H9 (cell line): ENCODE data around the gene IVL. TPM values are rescaled to one million over a fixed set of nuclear protein-coding genes. Genes with fewer than 3 reads are reported as not detected.

Experiments used
- DNase-seq: peaks from one replicate; pipeline ENCODE4 v3.0.0-alpha.2; 2017
- H2AFZ ChIP-seq: one replicate; pipeline ENCODE4 v1.6.1; 2013; ENCODE audit warnings: mild to moderate bottlenecking, low read length, control low read depth, moderate library complexity
- H2AK5ac ChIP-seq: 2 replicates; pipeline ENCODE4 v1.6.1; 2013; ENCODE audit warnings: low read length, control low read depth, mixed read lengths; ENCODE audit not compliant: insufficient read length
- H2BK120ac ChIP-seq: one replicate; pipeline ENCODE4 v1.6.1; 2013; ENCODE audit warnings: low read depth, mild to moderate bottlenecking, low read length, control low read depth, inconsistent platforms; ENCODE audit not compliant: poor library complexity, severe bottlenecking
- H2BK12ac ChIP-seq: 2 replicates; pipeline ENCODE4 v1.6.1; 2013; ENCODE audit warnings: low read length, control low read depth, mixed read lengths, low read depth; ENCODE audit not compliant: insufficient read length
- H2BK15ac ChIP-seq: 2 replicates; pipeline ENCODE4 v1.6.1; 2013; ENCODE audit warnings: low read depth, low read length, control low read depth
- H2BK20ac ChIP-seq: one replicate; pipeline ENCODE4 v1.6.1; 2013; ENCODE audit warnings: low read depth, mild to moderate bottlenecking, low read length, control low read depth, inconsistent platforms; ENCODE audit not compliant: poor library complexity, severe bottlenecking
- H2BK5ac ChIP-seq: 2 replicates; pipeline ENCODE4 v1.6.1; 2013; ENCODE audit warnings: low read length, control low read depth, mixed read lengths; ENCODE audit not compliant: insufficient read length
- H3K14ac ChIP-seq: 2 replicates; pipeline ENCODE4 v1.6.1; 2013; ENCODE audit warnings: low read length, control low read depth; ENCODE audit not compliant: insufficient read depth
- H3K18ac ChIP-seq: 2 replicates; pipeline ENCODE4 v1.6.1; 2013; ENCODE audit warnings: low read depth, mild to moderate bottlenecking, mixed read lengths, low read length, control low read depth; ENCODE audit not compliant: insufficient read length
- H3K23ac ChIP-seq: 2 replicates; pipeline ENCODE4 v1.6.1; 2013; ENCODE audit warnings: low read length, control low read depth, mixed read lengths, low read depth; ENCODE audit not compliant: insufficient read length
- H3K23me2 ChIP-seq: 2 replicates; pipeline ENCODE4 v1.6.1; 2013; ENCODE audit warnings: low read depth, mild to moderate bottlenecking, mixed read lengths, low read length, control low read depth; ENCODE audit not compliant: insufficient read length, poor library complexity, severe bottlenecking
- H3K27ac ChIP-seq: 2 replicates; pipeline ENCODE4 v1.5.1; 2013; ENCODE audit warnings: low read length, control low read depth, mixed read lengths, low read depth; ENCODE audit not compliant: insufficient read length
- H3K27me3 ChIP-seq: 2 replicates; pipeline ENCODE4 v1.6.1; 2013; ENCODE audit warnings: low read length, control low read depth, inconsistent platforms; ENCODE audit not compliant: insufficient read depth
- H3K4ac ChIP-seq: 2 replicates; pipeline ENCODE4 v1.6.1; 2013; ENCODE audit warnings: low read depth, mild to moderate bottlenecking, control low read depth, inconsistent platforms, low read length, moderate library complexity
- H3K4me1 ChIP-seq: 2 replicates; pipeline ENCODE4 v1.6.1; 2013; ENCODE audit warnings: low read length, control low read depth, inconsistent platforms; ENCODE audit not compliant: insufficient read depth
- H3K4me2 ChIP-seq: 2 replicates; pipeline ENCODE4 v1.6.1; 2013; ENCODE audit warnings: low read length, control low read depth, mixed read lengths; ENCODE audit not compliant: insufficient read length, insufficient read depth
- H3K56ac ChIP-seq: 2 replicates; pipeline ENCODE4 v1.6.1; 2013; ENCODE audit warnings: low read depth, mild to moderate bottlenecking, mixed read lengths, low read length, control low read depth; ENCODE audit not compliant: insufficient read length
- H3K79me1 ChIP-seq: 2 replicates; pipeline ENCODE4 v1.6.1; 2013; ENCODE audit warnings: low read depth, mild to moderate bottlenecking, moderate library complexity, low read length, control low read depth, inconsistent platforms; ENCODE audit not compliant: insufficient read depth, poor library complexity, severe bottlenecking
- H3K79me2 ChIP-seq: 2 replicates; pipeline ENCODE4 v1.6.1; 2013; ENCODE audit warnings: low read length, control low read depth, inconsistent platforms; ENCODE audit not compliant: insufficient read depth
- H3K9ac ChIP-seq: 2 replicates; pipeline ENCODE4 v1.6.1; 2013; ENCODE audit warnings: low read length, control low read depth, mixed read lengths; ENCODE audit not compliant: insufficient read length; ENCODE audit errors: extremely low read depth
- H3K9me3 ChIP-seq: one replicate; pipeline ENCODE4 v1.6.1; 2013; ENCODE audit warnings: low read depth, low read length, inconsistent platforms; ENCODE audit not compliant: control insufficient read depth
- H3T11ph ChIP-seq: one replicate; pipeline ENCODE4 v1.6.1; 2013; ENCODE audit warnings: mild to moderate bottlenecking, low read length, control low read depth, inconsistent platforms
- H4K20me1 ChIP-seq: one replicate; pipeline ENCODE4 v1.6.1; 2013; ENCODE audit not compliant: control insufficient read depth, insufficient read length, insufficient read depth
- H4K5ac ChIP-seq: 2 replicates; pipeline ENCODE4 v1.6.1; 2013; ENCODE audit warnings: low read depth, mild to moderate bottlenecking, mixed read lengths, low read length, control low read depth; ENCODE audit not compliant: insufficient read length
- H4K8ac ChIP-seq: replicated peaks from 2 replicates; pipeline ENCODE4 v1.6.1; 2013; ENCODE audit warnings: low read length, control low read depth, mixed read lengths, low read depth; ENCODE audit not compliant: insufficient read length
- H4K91ac ChIP-seq: 2 replicates; pipeline ENCODE4 v1.6.1; 2013; ENCODE audit warnings: low read depth, mild to moderate bottlenecking, moderate library complexity, mixed read lengths, low read length, control low read depth; ENCODE audit not compliant: insufficient read length
- H3K27ac Mint-ChIP-seq, 3 experiments: 2 replicates in 2 of 3; 3 replicates in 1 of 3; pipeline ENCODE4 v1.8.0; 2020 to 2021; ENCODE audit warnings: mixed read lengths in 3 of 3, mild to moderate bottlenecking in 1 of 3, moderate library complexity in 1 of 3
- H3K27me3 Mint-ChIP-seq: 2 replicates; pipeline ENCODE4 v1.8.0; 2021; ENCODE audit warnings: low read depth, mild to moderate bottlenecking, moderate library complexity, mixed read lengths
- H3K36me3 Mint-ChIP-seq, 3 experiments: 2 replicates in 2 of 3; 3 replicates in 1 of 3; pipeline ENCODE4 v1.8.0; 2020 to 2021; ENCODE audit warnings: low read depth in 3 of 3, mixed read lengths in 3 of 3; ENCODE audit not compliant: insufficient read depth in 1 of 3
- H3K4me1 Mint-ChIP-seq, 2 experiments: 2 replicates each; pipeline ENCODE4 v1.8.0; 2020; ENCODE audit warnings: mixed read lengths in 2 of 2
- H3K4me3 Mint-ChIP-seq, 2 experiments: 2 replicates in 1 of 2; 3 replicates in 1 of 2; pipeline ENCODE4 v1.8.0; 2020 to 2021; ENCODE audit warnings: mild to moderate bottlenecking in 2 of 2, mixed read lengths in 2 of 2, moderate library complexity in 1 of 2
- H3K9me3 Mint-ChIP-seq, 2 experiments: 2 replicates in 1 of 2; 3 replicates in 1 of 2; pipeline ENCODE4 v1.8.0; 2020; ENCODE audit warnings: mild to moderate bottlenecking in 2 of 2, mixed read lengths in 2 of 2, moderate library complexity in 1 of 2
- WGBS: extraction: QIAGEN DNeasy Blood & Tissue Kit; methylation state at CpG from one replicate; pipeline ENCODE4 v1.1.7; 2013; ENCODE audit warnings: missing lambda C conversion rate, low lambda C conversion rate, mixed read lengths; ENCODE audit not compliant: insufficient read length; ENCODE audit errors: extremely low coverage; 5-methylcytosine and 5-hydroxymethylcytosine counted together
- total RNA-seq: library from RNA; stranded (reverse); gene quantifications from 2 replicates; pipeline ENCODE4 v1.2.1, GENCODE V29; 2021
- TF ChIP-seq, protein P1 (sequence below): fragments of 200-600 bp; sonication (generic); conservative IDR thresholded peaks from 3 replicates; pipeline ENCODE4 v1.8.0; 2021; ENCODE audit warnings: antibody characterized with exemption, mild to moderate bottlenecking

IVL gene
- total RNA-seq, 1 experiment from 2014 or later, result not detected

DNA sequence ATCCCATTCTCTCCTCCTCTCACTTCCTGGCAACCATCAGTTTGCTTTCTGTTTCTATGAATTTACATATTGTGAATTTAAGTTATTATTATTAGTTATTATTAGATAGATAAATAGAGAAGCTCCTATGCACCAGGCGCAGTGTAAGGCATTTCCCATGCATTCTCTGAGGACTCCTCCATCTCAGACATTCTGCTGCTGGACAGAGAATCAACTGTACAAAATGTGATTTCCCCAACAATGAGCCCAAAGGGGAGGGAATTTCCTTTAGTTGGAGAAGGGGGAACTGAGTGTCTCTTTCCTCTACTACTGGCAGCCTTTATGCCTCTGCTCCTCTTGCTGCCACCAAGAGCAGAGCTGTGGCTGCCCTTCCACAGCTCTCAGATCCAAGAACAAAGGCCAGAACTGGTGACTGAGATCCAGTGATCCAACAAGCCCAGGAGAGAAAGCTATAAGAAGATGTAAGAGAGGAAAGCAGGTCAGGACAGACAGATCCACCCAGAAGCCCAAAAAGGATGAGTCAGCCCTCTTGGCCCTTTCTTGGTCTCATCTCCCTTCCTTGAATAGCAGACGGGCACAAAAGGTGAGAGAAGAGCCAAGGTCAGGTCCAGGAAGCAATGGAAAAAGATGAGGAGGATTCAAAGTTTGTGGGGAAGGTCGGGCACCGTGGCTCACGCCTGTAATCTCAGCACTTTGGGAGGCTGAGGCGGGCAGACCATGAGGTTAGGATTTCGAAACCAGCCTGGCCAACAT is 3.5 kb upstream of the IVL start:
- peaks cover 71 to 89% of the 10 kb centered on the region in 2 experiments for H3K9me3 Mint-ChIP-seq

More for the DNA sequence above, 3.5 kb upstream of the IVL start:
- no peak overlapping the region for H2AK5ac ChIP-seq
- H3K23me2 ChIP-seq, result no peaks in the 10 kb centered on the region
- H2BK120ac ChIP-seq, result no peak overlapping the region
- no peak overlapping the region for H3K56ac ChIP-seq
- H2AFZ ChIP-seq, result no peak overlapping the region
- H2BK20ac ChIP-seq, result no peak overlapping the region
- WGBS, result no CpG with 5 or more reads among the region's 7 CpGs
- H3K27ac ChIP-seq, result no peak overlapping the region
- H4K20me1 ChIP-seq, result no peaks in the 10 kb centered on the region
- H3K4me3 Mint-ChIP-seq, result no peak overlapping the region
- H3K23ac ChIP-seq, result no peak overlapping the region
- H2BK5ac ChIP-seq, result no peak overlapping the region
- H3K14ac ChIP-seq, result no peak overlapping the region
- no peak overlapping the region for H2BK15ac ChIP-seq
- H3K18ac ChIP-seq, result no peak overlapping the region
- no peaks in the 10 kb centered on the region for H3K9me3 ChIP-seq
- H3K9ac ChIP-seq, result no peak overlapping the region
- no peaks in the 10 kb centered on the region for H3K79me1 ChIP-seq
- no peak overlapping the region for H3K4me2 ChIP-seq
- H3K27me3 Mint-ChIP-seq, result peaks cover 3% of the 10 kb centered on the region
- H3K36me3 Mint-ChIP-seq, result peaks cover 0 to 29% (median 3%) of the 10 kb centered on the region in 3 experiments; a peak in 5 of 7 replicates
- no peaks in the 10 kb centered on the region for H3K27me3 ChIP-seq
- no peak overlapping the region for H3K4ac ChIP-seq
- DNase-seq, result no peak
- no peak overlapping the region for H2BK12ac ChIP-seq
- no peak overlapping the region for H4K5ac ChIP-seq
- no peak overlapping the region for H3T11ph ChIP-seq
- H3K4me1 Mint-ChIP-seq, result no peaks in the 10 kb centered on the region
- no peaks in the 10 kb centered on the region for H3K79me2 ChIP-seq
- H3K27ac Mint-ChIP-seq, result no peak overlapping the region
- H4K8ac ChIP-seq, result no peak overlapping the region
- no peak overlapping the region for H4K91ac ChIP-seq
- H3K4me1 ChIP-seq, result no peaks in the 10 kb centered on the region
- TF ChIP-seq, protein P1, sequence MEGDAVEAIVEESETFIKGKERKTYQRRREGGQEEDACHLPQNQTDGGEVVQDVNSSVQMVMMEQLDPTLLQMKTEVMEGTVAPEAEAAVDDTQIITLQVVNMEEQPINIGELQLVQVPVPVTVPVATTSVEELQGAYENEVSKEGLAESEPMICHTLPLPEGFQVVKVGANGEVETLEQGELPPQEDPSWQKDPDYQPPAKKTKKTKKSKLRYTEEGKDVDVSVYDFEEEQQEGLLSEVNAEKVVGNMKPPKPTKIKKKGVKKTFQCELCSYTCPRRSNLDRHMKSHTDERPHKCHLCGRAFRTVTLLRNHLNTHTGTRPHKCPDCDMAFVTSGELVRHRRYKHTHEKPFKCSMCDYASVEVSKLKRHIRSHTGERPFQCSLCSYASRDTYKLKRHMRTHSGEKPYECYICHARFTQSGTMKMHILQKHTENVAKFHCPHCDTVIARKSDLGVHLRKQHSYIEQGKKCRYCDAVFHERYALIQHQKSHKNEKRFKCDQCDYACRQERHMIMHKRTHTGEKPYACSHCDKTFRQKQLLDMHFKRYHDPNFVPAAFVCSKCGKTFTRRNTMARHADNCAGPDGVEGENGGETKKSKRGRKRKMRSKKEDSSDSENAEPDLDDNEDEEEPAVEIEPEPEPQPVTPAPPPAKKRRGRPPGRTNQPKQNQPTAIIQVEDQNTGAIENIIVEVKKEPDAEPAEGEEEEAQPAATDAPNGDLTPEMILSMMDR, result no peak
